A549 (cell line): ENCODE results near the gene BCAS1. TPM values are rescaled to one million over a fixed set of nuclear protein-coding genes. Genes with fewer than 3 reads are reported as not detected.

ENCODE experiments used
- ATAC-seq, 2 experiments: fragments of 200-7000 bp in 1 of 2; fragments of >200 bp in 1 of 2; cut with Nextera tagmentation in 1 of 2; cut with Tn5 transposase in 1 of 2; 3 replicates each; pipeline versions ENCODE4 v1.8.0 to v1.9.1; 2018 to 2020; ENCODE audit warnings: mild to moderate bottlenecking in 1 of 2, moderate library complexity in 1 of 2
- CTCF ChIA-PET: fragments of 300-600 bp; sonication (Branson Sonifier 250); formaldehyde crosslinking; extraction: SDS; loops from one replicate; lab custom pipeline; 2021; ENCODE audit warnings: antibody characterized with exemption, inconsistent platforms; lab: Yijun Ruan, JAX
- POLR2A ChIA-PET: fragments of 350-600 bp; formaldehyde crosslinking; extraction: SDS; loops from one replicate; lab custom pipeline; 2021; ENCODE audit warnings: antibody characterized with exemption, inconsistent platforms; lab: Yijun Ruan, JAX
- DNase-seq, 2 experiments: peaks; one replicate each; pipeline versions ENCODE4 v3.0.0 to v3.0.0-alpha.2; 2011 to 2016; ENCODE audit warnings: low read depth in 1 of 2, low spot score in 1 of 2
- FAIRE-seq: peaks from 2 replicates; lab custom pipeline; 2011; peaks lifted over from hg19 to GRCh38; lab: Jason Lieb, UNC
- H3K27ac ChIP-seq, 2 experiments: fragments of >200 bp; sonication (Bioruptor Twin); formaldehyde crosslinking; 3 replicates each; pipeline ENCODE4 v1.5.1; 2016 to 2017
- H3K4me1 ChIP-seq: fragments of >200 bp; sonication (Bioruptor Twin); formaldehyde crosslinking; 3 replicates; pipeline ENCODE4 v1.6.1; 2016
- H3K4me2 ChIP-seq: fragments of >200 bp; sonication (Bioruptor Twin); formaldehyde crosslinking; 3 replicates; pipeline ENCODE4 v1.6.1; 2016
- H3K4me3 ChIP-seq: fragments of >200 bp; sonication (Bioruptor Twin); formaldehyde crosslinking; 3 replicates; pipeline ENCODE4 v1.5.1; 2016
- H3K9me3 ChIP-seq: fragments of >200 bp; sonication (Bioruptor Twin); formaldehyde crosslinking; 3 replicates; pipeline ENCODE4 v1.6.1; 2016
- CBX8 ChIP-seq: fragments of 200-600 bp; sonication (generic); IDR thresholded peaks from 2 replicates; pipeline ENCODE4 v1.6.1; 2016
- CEBPB ChIP-seq, 2 experiments: fragments of >200 bp in 1 of 2; sonication (Bioruptor Twin) in 1 of 2; formaldehyde crosslinking in 1 of 2; IDR thresholded peaks; 2 replicates each; pipeline ENCODE4 v1.6.1; 2012 to 2016
- CHD4 ChIP-seq: fragments of 200-600 bp; sonication (generic); IDR thresholded peaks from 2 replicates; pipeline ENCODE4 v1.6.1; 2016; ENCODE audit warnings: antibody characterized with exemption, mild to moderate bottlenecking, borderline replicate concordance
- EHF ChIP-seq: fragments of 250-450 bp; sonication (Bioruptor Pico); IDR thresholded peaks from 2 replicates; pipeline ENCODE4 v1.5.0; 2020; ENCODE audit warnings: mild to moderate bottlenecking
- EHMT2 ChIP-seq: fragments of 200-600 bp; sonication (generic); IDR thresholded peaks from 2 replicates; pipeline ENCODE4 v1.6.1; 2016; ENCODE audit warnings: antibody characterized with exemption, low read depth, mild to moderate bottlenecking, moderate library complexity
- FOSB ChIP-seq: fragments of 250-450 bp; sonication (Bioruptor Pico); IDR thresholded peaks from 2 replicates; pipeline ENCODE4 v1.5.0; 2020; ENCODE audit warnings: mild to moderate bottlenecking, moderate library complexity
- GATA3 ChIP-seq: IDR thresholded peaks from 2 replicates; pipeline ENCODE4 v1.6.1; 2012; ENCODE audit warnings: borderline replicate concordance
- HDAC2 ChIP-seq: fragments of 200-600 bp; sonication (generic); IDR thresholded peaks from 2 replicates; pipeline ENCODE4 v1.6.1; 2016
- HES2 ChIP-seq: fragments of >200 bp; sonication (Bioruptor Twin); formaldehyde crosslinking; IDR thresholded peaks from 2 replicates; pipeline ENCODE4 v1.6.1; 2016
- HMGXB4 ChIP-seq: fragments of 250-450 bp; sonication (Bioruptor Pico); IDR thresholded peaks from 2 replicates; pipeline ENCODE4 v1.5.0; 2021; ENCODE audit warnings: mild to moderate bottlenecking, moderate library complexity, borderline replicate concordance
- KDM1A ChIP-seq: fragments of 200-600 bp; sonication (generic); IDR thresholded peaks from 2 replicates; pipeline ENCODE4 v1.6.1; 2016; ENCODE audit warnings: low read depth, mild to moderate bottlenecking
- MAFK ChIP-seq: fragments of 450-650 bp; IDR thresholded peaks from 2 replicates; pipeline ENCODE4 v1.6.1; 2014; ENCODE audit not compliant: partially characterized antibody
- MAZ ChIP-seq: fragments of 150-350 bp; IDR thresholded peaks from 2 replicates; pipeline ENCODE4 v1.6.1; 2014; ENCODE audit warnings: antibody characterized with exemption, low read depth, low read length, borderline replicate concordance
- PBX3 ChIP-seq: IDR thresholded peaks from 2 replicates; pipeline ENCODE4 v1.6.1; 2012
- POLR2A ChIP-seq: IDR thresholded peaks from 2 replicates; pipeline ENCODE4 v1.6.1; 2012; ENCODE audit warnings: mild to moderate bottlenecking, low read length
- RNF2 ChIP-seq: fragments of 200-600 bp; sonication (generic); IDR thresholded peaks from 2 replicates; pipeline ENCODE4 v1.6.1; 2016; ENCODE audit warnings: low read depth, mild to moderate bottlenecking, antibody characterized with exemption, moderate library complexity, borderline replicate concordance
- SMC3 ChIP-seq: fragments of >200 bp; sonication (Bioruptor Twin); formaldehyde crosslinking; IDR thresholded peaks from 3 replicates; pipeline ENCODE4 v1.6.1; 2018; ENCODE audit warnings: inconsistent platforms
- TFCP2L1 ChIP-seq: fragments of 250-450 bp; sonication (Bioruptor Pico); IDR thresholded peaks from 2 replicates; pipeline ENCODE4 v1.5.0; 2021; ENCODE audit warnings: mild to moderate bottlenecking
- TP53 ChIP-seq: fragments of 250-450 bp; sonication (Bioruptor Pico); IDR thresholded peaks from 2 replicates; pipeline ENCODE4 v1.5.0; 2021; ENCODE audit warnings: mild to moderate bottlenecking, moderate library complexity
- USF2 ChIP-seq: fragments of 450-650 bp; IDR thresholded peaks from 2 replicates; pipeline ENCODE4 v1.6.1; 2014; ENCODE audit warnings: antibody characterized with exemption
- ZC3H11A ChIP-seq: fragments of 450-650 bp; IDR thresholded peaks from 2 replicates; pipeline ENCODE4 v1.6.1; 2014; ENCODE audit warnings: antibody characterized with exemption, mild to moderate bottlenecking
- WGBS: methylation state at CpG from one replicate; pipeline ENCODE4 v1.1.6; 2017; ENCODE audit errors: missing lambda C conversion rate; 5-methylcytosine and 5-hydroxymethylcytosine counted together
- polyA plus RNA-seq, 4 experiments: library from polyadenylated mRNA; depleted of rRNA in 3 of 4; stranded (reverse); fragments of >200 nt; fragmentation: RNase III in 1 of 4; extraction: RNeasy Plus Mini Kit Qiagen cat#74134 plus additional on column Dnase treatment in 1 of 4; gene quantifications; 2 replicates in 3 of 4; 3 replicates in 1 of 4; pipeline ENCODE4 v1.2.3, GENCODE V29; 2011 to 2017
- TF ChIP-seq, protein P1 (sequence below): IDR thresholded peaks from 2 replicates; pipeline ENCODE4 v1.6.1; 2012; ENCODE audit warnings: low read depth, borderline replicate concordance
- TF ChIP-seq, protein P2 (sequence below): fragments of 200-600 bp; sonication (generic); IDR thresholded peaks from 2 replicates; pipeline ENCODE4 v1.6.1; 2016; ENCODE audit warnings: antibody characterized with exemption, mild to moderate bottlenecking, moderate library complexity

BCAS1 gene
- polyA plus RNA-seq, 2 of the 4 experiments (the other 2 are of a cell fraction) = 1.4 to 3.9 TPM

- TF ChIP-seq HMGXB4 (CRISPR knock-in tag) = no peak
These were observed 28.4 kb downstream of the BCAS1 start (continued) for GRCh38 chr20:54042021-54042420.

- DNase-seq = no peak
- POLR2A ChIA-PET = no interaction called here
These were observed 29.1 kb downstream of the BCAS1 start for GRCh38 chr20:54041336-54041735.

DNA sequence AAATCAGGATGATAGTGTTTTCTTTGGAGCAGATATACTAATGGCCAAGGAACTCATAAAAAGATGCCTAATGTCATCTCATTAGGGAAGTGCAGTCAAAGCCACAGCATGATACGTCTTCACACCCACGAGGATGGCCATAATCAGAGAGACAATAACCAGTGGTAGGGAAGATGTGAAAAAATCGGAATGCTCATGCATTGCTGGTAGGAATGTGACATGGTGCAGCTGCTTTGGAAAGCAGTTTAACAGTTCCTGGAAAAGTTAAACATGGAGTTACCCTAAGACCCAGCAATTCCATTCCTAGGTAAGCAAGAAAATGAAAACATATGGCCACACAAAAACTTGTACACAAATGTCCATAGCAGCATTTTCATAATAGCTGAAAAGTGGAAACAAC lies 29.9 kb downstream of the BCAS1 start:
- H3K4me3 ChIP-seq = no peak overlapping the region
- DNase-seq (no peak), FAIRE-seq (peak; percentile 28), ATAC-seq (no peak)
- TF ChIP-seq POLR2A (no peak), CHD4 (no peak), USF2 (no peak), ZC3H11A (no peak), TP53 (CRISPR knock-in tag) (no peak), SMC3 (no peak), CEBPB (IDR thresholded peaks at IDR 0.05) (no peak), GATA3 (no peak), KDM1A (no peak), RNF2 (no peak), EHMT2 (no peak), HDAC2 (no peak), MAFK (no peak), EHF (no peak), MAZ (no peak), FOSB (no peak)
- TF ChIP-seq, protein P1, sequence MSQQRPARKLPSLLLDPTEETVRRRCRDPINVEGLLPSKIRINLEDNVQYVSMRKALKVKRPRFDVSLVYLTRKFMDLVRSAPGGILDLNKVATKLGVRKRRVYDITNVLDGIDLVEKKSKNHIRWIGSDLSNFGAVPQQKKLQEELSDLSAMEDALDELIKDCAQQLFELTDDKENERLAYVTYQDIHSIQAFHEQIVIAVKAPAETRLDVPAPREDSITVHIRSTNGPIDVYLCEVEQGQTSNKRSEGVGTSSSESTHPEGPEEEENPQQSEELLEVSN = no peak
- TF ChIP-seq, protein P2, sequence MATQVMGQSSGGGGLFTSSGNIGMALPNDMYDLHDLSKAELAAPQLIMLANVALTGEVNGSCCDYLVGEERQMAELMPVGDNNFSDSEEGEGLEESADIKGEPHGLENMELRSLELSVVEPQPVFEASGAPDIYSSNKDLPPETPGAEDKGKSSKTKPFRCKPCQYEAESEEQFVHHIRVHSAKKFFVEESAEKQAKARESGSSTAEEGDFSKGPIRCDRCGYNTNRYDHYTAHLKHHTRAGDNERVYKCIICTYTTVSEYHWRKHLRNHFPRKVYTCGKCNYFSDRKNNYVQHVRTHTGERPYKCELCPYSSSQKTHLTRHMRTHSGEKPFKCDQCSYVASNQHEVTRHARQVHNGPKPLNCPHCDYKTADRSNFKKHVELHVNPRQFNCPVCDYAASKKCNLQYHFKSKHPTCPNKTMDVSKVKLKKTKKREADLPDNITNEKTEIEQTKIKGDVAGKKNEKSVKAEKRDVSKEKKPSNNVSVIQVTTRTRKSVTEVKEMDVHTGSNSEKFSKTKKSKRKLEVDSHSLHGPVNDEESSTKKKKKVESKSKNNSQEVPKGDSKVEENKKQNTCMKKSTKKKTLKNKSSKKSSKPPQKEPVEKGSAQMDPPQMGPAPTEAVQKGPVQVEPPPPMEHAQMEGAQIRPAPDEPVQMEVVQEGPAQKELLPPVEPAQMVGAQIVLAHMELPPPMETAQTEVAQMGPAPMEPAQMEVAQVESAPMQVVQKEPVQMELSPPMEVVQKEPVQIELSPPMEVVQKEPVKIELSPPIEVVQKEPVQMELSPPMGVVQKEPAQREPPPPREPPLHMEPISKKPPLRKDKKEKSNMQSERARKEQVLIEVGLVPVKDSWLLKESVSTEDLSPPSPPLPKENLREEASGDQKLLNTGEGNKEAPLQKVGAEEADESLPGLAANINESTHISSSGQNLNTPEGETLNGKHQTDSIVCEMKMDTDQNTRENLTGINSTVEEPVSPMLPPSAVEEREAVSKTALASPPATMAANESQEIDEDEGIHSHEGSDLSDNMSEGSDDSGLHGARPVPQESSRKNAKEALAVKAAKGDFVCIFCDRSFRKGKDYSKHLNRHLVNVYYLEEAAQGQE = no peak
- WGBS = 51% methylated on average over 3 of the region's 3 CpGs
- H3K9me3 ChIP-seq = no peaks in the 10 kb centered on the region
- H3K4me2 ChIP-seq = no peak overlapping the region
- H3K4me1 ChIP-seq = peaks cover 7% of the 10 kb centered on the region; the same call in 1 of the 3 replicates
- POLR2A ChIA-PET = no interaction called here
- H3K27ac ChIP-seq = no peak overlapping the region
- CTCF ChIA-PET = interaction anchor here (1.1 to 1.5 kb wide), 2 partner anchors 21 kb away, joined by 4 to 5 read pairs; no protein-coding TSS in a partner anchor

More at GRCh38 chr20:54041336-54041735, 29.1 kb downstream of the BCAS1 start:
- Histone ChIP-seq H3K27ac (no peak overlapping the region), H3K4me3 (no peak overlapping the region), H3K9me3 (no peaks in the 10 kb centered on the region), H3K4me1 (peaks cover 7% of the 10 kb centered on the region; the same call in 1 of the 3 replicates), H3K4me2 (no peak overlapping the region)
- CTCF ChIA-PET = interaction anchor here (1.1 to 2.2 kb wide), 2 partner anchors 21 to 159 kb away, joined by 4 to 6 read pairs; no protein-coding TSS in a partner anchor
- 89% methylated on average over 4 of the region's 4 CpGs for WGBS
- no peak for FAIRE-seq
- no peak for ATAC-seq
- no peak for TF ChIP-seq TFCP2L1 (CRISPR knock-in tag)
- no peak for TF ChIP-seq PBX3
- TF ChIP-seq HES2 = no peak
- TF ChIP-seq CBX8 = no peak
